Left renal cortex interstitium (tissue), 4 donors: ENCODE results near the gene AGAP9. TPM values are rescaled to one million over a fixed set of nuclear protein-coding genes. Genes with fewer than 3 reads are reported as not detected.
"Not testable (repeated sequence)": the region's sequence is repeated elsewhere in the genome, so short reads cannot be mapped to it uniquely, and the experiment has no call there.

Experiments
- DNase-seq, 4 donors: peaks; one replicate each; pipeline ENCODE4 v3.0.0-alpha.2; 2013; ENCODE audit warnings: low read depth in 4 of 4, low spot score in 2 of 4, missing footprints in 1 of 4
- polyA plus RNA-seq, 4 donors: library from polyadenylated mRNA; unstranded; fragments of 120-200 nt; gene quantifications; one replicate each; pipeline ENCODE4 v1.2.1, GENCODE V29; 2013; ENCODE audit not compliant: insufficient read length in 4 of 4

Gene AGAP9
- 10 to 100 TPM in 3 of 4 donors, 1 to 10 TPM in 1; 6.0 to 15.7 (median 13.6) TPM for polyA plus RNA-seq

DNA sequence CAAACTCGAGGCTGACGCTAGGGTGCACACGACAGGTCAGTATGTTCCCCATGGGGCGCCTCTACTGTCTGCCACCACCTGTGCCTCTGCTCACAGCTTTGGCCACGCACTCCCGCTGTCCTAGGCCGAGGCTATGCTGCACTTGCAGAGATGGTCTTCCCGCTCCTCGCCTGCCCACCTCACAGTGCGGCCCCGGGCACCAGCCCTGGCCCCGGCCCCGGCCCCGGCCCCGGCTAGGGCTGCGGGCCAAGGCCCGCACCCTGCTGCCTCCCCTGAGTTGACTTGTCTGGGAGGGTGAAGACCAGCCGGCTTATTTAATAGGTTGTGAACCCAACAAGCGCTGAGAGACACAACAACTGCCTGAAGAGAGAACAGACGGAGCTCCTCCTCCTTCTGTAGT lies at the start of gene AGAP9:
Gene AGAP9 (minus strand): TSS at position 164 of the 400 bp plus-strand sequence. CDS start 112 bp downstream, at position 52.
- DNase-seq = not testable (repeated sequence)

DNA sequence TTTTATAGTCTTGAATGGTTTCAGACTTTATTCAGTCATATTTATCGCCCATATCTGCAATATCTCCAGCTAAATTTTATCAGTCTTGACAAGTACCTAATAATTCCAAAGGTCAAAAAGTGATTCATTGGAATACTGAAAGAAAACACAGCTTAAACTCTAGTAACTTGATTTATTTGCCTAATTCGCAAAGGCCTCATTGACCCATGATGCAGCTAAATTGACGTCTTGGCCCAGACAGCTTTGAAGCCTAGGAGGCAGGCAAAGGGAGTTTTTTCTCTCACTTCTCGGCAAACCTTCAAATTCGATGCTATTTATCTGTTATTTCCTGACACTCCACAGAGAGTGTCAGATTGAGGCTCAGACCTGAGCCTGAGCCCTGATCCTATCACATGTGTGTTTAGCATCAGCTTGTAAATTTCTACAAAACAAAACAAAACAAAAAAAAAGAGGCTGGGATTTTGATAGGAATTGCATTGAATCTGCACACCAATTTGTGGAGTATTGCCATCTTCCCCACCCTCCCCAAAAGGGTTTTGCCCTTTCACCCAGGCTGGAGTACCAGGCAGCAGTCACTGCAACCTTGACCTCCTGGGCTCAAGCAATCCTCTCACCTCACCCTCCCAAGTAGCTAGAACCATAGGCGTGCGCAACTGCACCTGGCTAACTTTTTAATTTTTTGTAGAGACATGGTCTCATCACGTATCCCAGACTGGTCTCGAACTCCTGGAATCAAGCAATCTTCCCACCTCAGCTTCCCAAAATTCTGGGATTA lies 47.9 kb upstream of the AGAP9 start:
- DNase-seq = not testable (repeated sequence)

DNA sequence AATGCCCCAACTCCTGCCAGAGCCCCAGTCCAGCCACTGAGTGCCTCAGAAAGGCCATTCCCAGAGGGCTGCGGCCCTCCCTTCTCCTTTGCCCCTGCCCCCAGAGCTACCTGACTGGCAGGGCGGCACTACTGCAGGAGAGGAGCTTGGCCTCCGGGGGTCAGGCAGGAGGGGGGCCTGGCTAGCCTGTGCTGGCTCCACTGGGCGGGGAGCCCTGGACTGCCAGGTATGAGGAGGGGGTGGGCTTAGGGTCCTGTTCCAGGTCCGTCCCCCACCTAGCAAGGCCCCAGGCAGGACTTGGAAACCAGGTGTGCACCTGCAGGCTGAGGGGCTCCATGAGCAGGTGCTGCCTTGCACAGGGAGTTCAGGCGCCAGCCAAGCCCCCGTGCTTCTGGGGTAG lies 43.3 kb upstream of the AGAP9 start:
- DNase-seq = not testable (repeated sequence)

DNA sequence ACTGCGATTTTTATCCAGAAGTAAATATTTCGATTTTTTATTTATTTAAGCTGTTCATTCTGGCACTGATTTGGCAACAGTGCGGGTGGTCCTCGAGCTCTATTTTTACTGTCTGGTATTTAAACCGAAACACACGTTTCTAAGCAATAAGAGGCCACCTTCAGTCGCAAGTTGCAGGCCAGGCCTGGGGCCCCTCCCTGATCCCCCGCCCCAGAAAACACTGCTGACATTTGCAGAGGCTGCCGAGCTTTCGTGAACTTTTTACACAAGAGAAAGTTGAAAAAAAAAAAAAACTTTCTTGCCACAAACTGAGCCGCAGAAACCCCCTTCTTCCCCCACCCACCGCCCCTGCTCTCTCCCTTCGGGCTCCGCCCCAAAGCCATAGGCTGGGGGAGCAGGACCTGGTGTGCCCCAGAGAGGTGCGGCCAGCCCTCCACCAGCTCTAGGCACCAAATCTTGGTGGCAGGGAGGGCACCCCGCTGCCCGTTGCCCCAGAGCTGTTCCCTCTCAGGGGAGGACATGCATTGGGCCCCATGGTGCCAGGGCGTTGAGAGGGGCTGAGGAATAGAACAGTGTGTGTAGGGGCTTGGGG lies 42.8 kb upstream of the AGAP9 start:
- DNase-seq = not testable (repeated sequence)

- DNase-seq = not testable (repeated sequence)
Observed at GRCh38 chr10:47565517-47565920, 42.1 kb upstream of the AGAP9 start.

DNA sequence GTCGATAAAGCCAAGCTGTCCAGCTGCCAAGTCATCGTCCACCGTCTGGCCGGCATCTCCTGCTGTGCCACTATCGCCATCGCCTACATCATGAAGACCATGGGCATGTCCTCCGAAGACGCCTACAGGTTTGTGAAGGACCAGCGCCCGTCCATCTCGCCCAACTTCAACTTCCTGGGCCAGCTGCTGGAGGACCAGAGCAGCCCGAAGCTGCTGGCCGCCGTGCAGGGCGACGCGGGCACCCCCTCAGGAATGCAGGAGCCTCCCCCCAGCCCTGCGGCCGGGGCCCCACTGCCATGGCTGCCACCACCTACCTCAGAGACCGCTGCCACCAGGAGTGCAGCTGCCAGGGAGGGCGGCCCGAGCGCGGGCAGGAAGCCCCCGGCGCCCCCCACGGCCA lies 41.5 kb upstream of the AGAP9 start:
- not testable (repeated sequence) for DNase-seq

GRCh38 chr10:47564318-47564717 lies 40.9 kb upstream of the AGAP9 start:
- not testable (repeated sequence) for DNase-seq

- not testable (repeated sequence) for DNase-seq
Observed at GRCh38 chr10:47560452-47560851, 37.0 kb upstream of the AGAP9 start.

DNA sequence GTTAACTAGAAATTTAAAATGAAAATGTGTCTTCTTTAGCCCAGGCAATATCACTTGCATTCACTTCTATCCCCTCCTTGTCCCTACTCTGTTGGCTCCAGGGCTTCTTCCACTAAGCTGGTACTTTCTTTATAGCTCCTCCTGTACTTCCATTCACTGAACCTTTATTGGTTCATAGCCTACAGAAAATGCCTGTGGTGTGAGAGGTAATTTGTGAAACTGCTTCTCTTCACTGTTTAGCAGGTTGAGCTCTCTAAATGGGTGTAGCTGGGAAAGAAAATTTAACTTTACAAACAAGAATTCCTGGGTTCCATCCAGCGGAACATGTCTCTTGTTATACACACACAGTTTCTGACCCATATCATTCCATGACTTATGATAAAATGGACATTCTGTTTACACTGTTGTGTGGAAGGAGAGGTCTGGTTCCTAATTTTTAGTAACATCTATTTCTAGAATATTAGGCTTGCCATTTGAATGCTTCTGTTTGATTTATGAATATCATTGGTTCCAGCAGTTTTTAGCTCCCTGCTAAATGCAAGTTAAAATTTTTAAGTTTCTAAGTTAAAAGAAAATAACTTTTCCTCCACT lies 36.4 kb upstream of the AGAP9 start:
- DNase-seq = not testable (repeated sequence)

DNA sequence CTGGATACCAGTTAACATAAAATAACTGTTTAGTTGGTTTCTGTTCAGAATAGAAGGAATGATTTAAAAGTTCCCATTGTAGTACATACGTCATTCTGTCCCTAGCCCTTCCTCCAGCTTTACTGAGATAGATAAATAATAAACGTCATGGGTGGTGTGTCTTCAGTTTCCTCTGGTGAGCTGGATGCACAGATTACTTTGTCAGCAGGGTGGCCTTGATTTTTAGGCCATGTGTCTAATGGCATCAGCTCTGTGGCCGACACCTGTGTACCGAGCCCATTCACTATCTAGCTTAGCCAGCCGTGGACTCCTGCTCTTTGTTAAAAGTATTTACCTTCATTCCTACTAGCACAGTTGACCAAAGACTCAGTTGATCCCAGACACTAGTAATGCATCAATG lies 34.7 kb upstream of the AGAP9 start:
- not testable (repeated sequence) for DNase-seq

DNA sequence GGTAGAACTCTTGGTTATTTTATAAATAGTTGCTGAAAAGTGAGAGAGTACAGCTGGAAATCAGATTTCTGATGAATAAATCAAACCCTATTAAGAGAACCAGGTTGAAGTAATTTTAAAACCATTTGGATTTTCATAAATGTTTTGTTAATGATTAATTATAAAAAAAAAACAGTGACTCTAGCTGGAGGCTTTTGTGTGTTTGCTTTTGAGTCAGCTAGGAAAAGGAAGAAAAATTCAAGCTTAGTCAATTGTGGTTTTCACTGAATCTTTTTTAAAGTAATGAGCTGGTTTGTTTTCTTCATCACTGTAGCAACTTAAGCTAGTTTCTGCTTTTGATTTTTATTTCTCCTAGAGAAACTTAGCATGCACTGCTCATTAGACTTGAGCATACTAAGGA lies 34.2 kb upstream of the AGAP9 start:
- not testable (repeated sequence) for DNase-seq

DNA sequence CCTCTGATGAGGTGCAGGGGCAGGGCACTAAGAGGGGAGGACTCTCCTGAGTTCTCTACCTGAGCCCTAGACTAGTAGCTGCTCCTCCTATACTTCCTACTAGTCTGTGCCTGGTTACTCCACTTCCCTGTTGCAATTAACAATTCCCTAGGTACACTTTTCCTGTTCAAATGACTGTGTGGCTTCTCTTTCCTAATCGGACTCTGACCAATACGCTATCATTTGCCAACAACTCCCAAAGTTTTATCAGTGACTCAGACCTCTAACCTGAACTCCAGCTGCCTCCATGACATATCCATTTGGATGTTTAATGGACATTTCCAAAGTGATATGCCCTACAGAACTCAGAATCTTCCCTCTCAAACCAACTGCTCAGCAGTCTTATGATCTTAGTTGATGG lies 31.9 kb upstream of the AGAP9 start:
- DNase-seq = not testable (repeated sequence)

- DNase-seq = not testable (repeated sequence)
Observed at GRCh38 chr10:47554552-47554951, 31.1 kb upstream of the AGAP9 start.

GRCh38 chr10:47553860-47554247 lies 30.4 kb upstream of the AGAP9 start:
- not testable (repeated sequence) for DNase-seq

DNA sequence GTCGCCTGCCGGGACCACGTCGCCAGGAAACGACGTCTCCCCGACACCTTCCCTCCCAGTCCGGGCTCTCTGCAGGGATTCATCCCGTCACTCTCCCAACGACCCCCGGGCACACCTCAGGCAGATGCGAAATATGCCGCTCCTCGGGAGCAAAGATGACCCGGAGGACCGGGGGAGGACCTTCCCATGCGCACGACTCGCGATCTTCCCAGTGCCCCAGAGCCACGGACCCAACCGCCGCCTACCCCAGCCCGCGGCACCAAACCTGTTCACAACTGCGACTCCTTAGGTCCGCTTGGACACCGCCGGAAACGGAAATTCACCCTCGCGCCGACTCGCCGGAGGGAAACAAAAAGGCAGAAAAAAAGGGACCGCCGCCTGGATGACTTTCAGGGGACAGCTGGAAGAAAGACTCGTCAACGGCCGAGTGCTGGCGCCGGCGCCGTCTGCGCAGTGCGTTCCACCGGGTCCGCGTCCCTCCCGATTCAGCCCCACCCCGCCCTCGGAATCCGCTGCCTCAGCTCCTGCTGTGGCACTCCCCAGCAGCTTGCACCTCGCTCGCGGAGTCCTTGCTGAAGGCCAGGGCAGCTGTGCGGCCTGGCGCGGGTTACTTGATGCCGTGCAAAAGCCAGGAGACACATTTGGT lies 29.9 kb upstream of the AGAP9 start:
- DNase-seq = peak; percentile 68 to 78 (median 74)

- DNase-seq = not testable (repeated sequence)
Observed at GRCh38 chr10:47552719-47553118, 29.3 kb upstream of the AGAP9 start.

GRCh38 chr10:47547286-47547685 lies 23.8 kb upstream of the AGAP9 start:
- not testable (repeated sequence) for DNase-seq

- not testable (repeated sequence) for DNase-seq
Observed at GRCh38 chr10:47536430-47536829, 13.0 kb upstream of the AGAP9 start.

DNA sequence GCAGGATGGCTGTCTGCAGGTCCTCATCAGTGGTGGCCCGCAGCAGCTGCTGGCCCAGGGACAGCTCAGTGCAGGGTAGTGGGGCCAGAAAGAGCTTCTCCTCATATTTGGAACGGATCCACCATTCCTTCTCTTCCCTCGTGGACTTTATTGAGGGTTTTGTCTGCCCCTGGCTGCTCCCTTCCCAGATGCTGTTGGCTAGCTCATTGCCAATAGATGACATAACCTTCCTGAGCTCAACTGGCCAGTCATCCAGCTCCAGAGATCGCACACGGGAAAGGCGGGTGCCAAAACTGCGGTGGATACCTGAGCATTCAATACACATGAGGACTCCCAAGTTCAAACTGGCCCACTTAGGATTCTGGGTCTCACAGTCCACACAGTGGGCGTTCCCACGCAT lies 21.1 kb downstream of the AGAP9 start:
- DNase-seq = not testable (repeated sequence)

DNA sequence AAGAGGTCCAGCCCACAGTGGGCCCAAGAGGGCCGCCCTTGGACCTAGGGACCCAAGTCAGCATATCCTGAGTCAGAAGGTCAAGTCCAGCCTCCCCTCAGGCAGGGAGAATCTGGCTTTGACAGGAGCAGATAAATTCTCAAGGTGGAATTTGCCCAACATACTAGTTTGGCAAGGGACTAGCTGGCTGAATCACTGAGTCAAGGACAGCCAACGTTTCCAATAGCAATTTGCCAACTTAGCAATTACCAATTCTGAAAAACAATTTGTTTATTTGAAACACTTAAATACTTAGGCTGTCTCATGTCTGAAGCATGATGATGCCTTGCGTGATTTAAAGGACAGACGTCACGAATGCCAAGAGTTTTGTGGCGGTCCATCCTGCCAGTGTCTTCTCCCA lies 29.2 kb downstream of the AGAP9 start:
- not testable (repeated sequence) for DNase-seq

GRCh38 chr10:47491600-47491999 lies 31.8 kb downstream of the AGAP9 start, which contains the start of gene FAM25G:
TSS of gene FAM25G (minus strand) at chr10:47491700. CDS start at chr10:47491674, 26 bp downstream.
- DNase-seq = not testable (repeated sequence)
